Brain microvascular endothelial cell (primary cell): Measurements from ENCODE around the gene NR4A1.

Source experiments
- DNase-seq: peaks from one replicate; pipeline ENCODE4 v3.0.0-alpha.2; 2020
- H3K27ac ChIP-seq: fragments of 250-450 bp; sonication (Bioruptor Pico); 2 replicates; pipeline ENCODE4 v1.5.1; 2020; ENCODE audit warnings: mild to moderate bottlenecking, moderate library complexity
- H3K27me3 ChIP-seq: fragments of 250-450 bp; sonication (Bioruptor Pico); replicated peaks from 2 replicates; pipeline ENCODE4 v1.5.1; 2020; ENCODE audit warnings: mild to moderate bottlenecking
- H3K36me3 ChIP-seq: fragments of 250-450 bp; sonication (Bioruptor Pico); replicated peaks from 2 replicates; pipeline ENCODE4 v1.5.1; 2020; ENCODE audit warnings: mild to moderate bottlenecking
- H3K4me3 ChIP-seq: 2 replicates; pipeline ENCODE4 v1.5.1; 2011; ENCODE audit warnings: low read depth, mild to moderate bottlenecking, control low read depth, low read length, moderate library complexity
- CTCF ChIP-seq: IDR thresholded peaks from 2 replicates; pipeline ENCODE4 v1.5.1; 2011; ENCODE audit warnings: low read depth, mild to moderate bottlenecking, moderate library complexity, low read length, control low read depth, inconsistent platforms; ENCODE audit errors: missing control alignments
- in situ Hi-C: cut with HindIII; loops from 2 replicates; pipeline ENCODE4 v1.10.0; 2017; ENCODE audit warnings: low sequenced_read_pairs, low pct_ligation_motif_present

The NR4A1 gene

GRCh38 chr12:52082026-52082668 lies 30.9 kb downstream of the NR4A1 start:
- H3K4me3 ChIP-seq = no peak overlapping the region

GRCh38 chr12:52082669-52082987 lies 31.4 kb downstream of the NR4A1 start:
- no peak for DNase-seq

More at GRCh38 chr12:52082026-52082668, 30.9 kb downstream of the NR4A1 start:
- TF ChIP-seq CTCF = no peak
- Histone ChIP-seq H3K27ac (no peak overlapping the region), H3K36me3 (peaks cover 17% of the 10 kb centered on the region), H3K27me3 (peaks cover 3% of the 10 kb centered on the region)
- in situ Hi-C loops = loop anchor here (5.0 kb wide), 1 partner anchor 60 kb away; no protein-coding TSS in a partner anchor
- no peak for DNase-seq

GRCh38 chr12:52082988-52083637 lies 31.9 kb downstream of the NR4A1 start:
- peak; percentile 20 for DNase-seq
- peaks cover 5% of the 10 kb centered on the region for H3K27me3 ChIP-seq
- no peak overlapping the region for H3K27ac ChIP-seq
- H3K4me3 ChIP-seq = no peak overlapping the region
- peak; percentile 100 for TF ChIP-seq CTCF
- H3K36me3 ChIP-seq = peaks cover 12% of the 10 kb centered on the region
- in situ Hi-C loops = loop anchor here (5.0 kb wide), 1 partner anchor 61 kb away; no protein-coding TSS in a partner anchor

More at GRCh38 chr12:52082669-52082987, 31.4 kb downstream of the NR4A1 start:
- in situ Hi-C loops = loop anchor here (5.0 kb wide), 1 partner anchor 60 kb away; no protein-coding TSS in a partner anchor
- Histone ChIP-seq H3K36me3 (peaks cover 16% of the 10 kb centered on the region), H3K27ac (no peak overlapping the region), H3K27me3 (peaks cover 5% of the 10 kb centered on the region), H3K4me3 (no peak overlapping the region)
- TF ChIP-seq CTCF = no peak

- H3K4me3 ChIP-seq = no peak overlapping the region
- H3K27ac ChIP-seq = no peak overlapping the region
- peaks cover 10% of the 10 kb centered on the region for H3K27me3 ChIP-seq
- in situ Hi-C loops = loop anchor here (5.0 kb wide), 1 partner anchor 61 kb away; no protein-coding TSS in a partner anchor
- DNase-seq = no peak
- TF ChIP-seq CTCF = no peak
- H3K36me3 ChIP-seq = peaks cover 9% of the 10 kb centered on the region
These were observed 32.4 kb downstream of the NR4A1 start for GRCh38 chr12:52083638-52083996.

- in situ Hi-C loops = loop anchor here (5.0 kb wide), 1 partner anchor 62 kb away; no protein-coding TSS in a partner anchor
- Histone ChIP-seq H3K36me3 (no peaks in the 10 kb centered on the region), H3K27me3 (peaks cover 11% of the 10 kb centered on the region), H3K27ac (no peak overlapping the region), H3K4me3 (no peak overlapping the region)
- no peak for DNase-seq
- no peak for TF ChIP-seq CTCF
These were observed 33.4 kb downstream of the NR4A1 start for GRCh38 chr12:52084491-52085231.
